GM12875 (cell line): ENCODE measurements around the gene FZD2.

Source experiments
- H3K4me3 ChIP-seq: one replicate; pipeline ENCODE4 v1.5.1; 2011; ENCODE audit warnings: low read depth, low read length, control low read depth
- TF ChIP-seq, protein P1 (sequence below): IDR thresholded peaks from 2 replicates; pipeline ENCODE4 v1.5.1; 2011; ENCODE audit warnings: low read depth, mild to moderate bottlenecking, control low read depth, inconsistent platforms, low read length, moderate library complexity, borderline replicate concordance; ENCODE audit not compliant: insufficient read depth

FZD2 gene

DNA sequence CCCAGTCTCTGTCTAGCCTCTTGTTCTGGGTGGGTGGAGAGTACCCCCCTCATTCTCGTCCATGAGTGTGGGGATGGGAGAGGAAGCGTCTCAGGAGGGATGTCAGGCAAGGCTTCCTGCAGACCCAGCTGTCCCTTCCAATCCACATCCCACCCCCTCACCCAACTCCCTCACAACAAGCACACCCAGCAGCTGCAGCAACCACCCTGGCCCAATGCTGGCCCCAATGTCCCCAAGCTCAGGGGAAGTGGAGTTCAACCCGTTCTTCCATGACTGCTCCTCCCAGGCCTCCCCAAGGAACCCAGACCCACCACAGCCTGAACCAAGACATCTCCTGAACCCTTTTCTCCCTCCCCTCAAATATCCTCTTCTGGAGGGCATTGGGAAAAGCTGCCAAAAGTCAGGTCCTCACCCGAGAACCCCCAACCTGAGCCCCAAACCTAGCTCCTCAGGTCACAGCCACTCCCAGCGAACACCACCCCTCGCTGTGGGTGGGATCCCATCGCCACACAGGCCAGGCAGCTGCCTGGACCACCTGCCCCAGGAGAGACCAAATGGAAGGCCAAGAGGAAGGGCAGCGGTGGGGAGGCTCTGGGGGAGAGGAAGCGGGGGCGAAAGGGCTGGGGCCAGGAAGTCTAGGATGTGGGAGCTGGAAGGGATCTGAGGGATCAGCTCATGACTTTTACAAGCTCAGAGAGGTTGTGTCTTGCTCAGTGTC, 47.6 kb downstream of the FZD2 start:
- TF ChIP-seq, protein P1, sequence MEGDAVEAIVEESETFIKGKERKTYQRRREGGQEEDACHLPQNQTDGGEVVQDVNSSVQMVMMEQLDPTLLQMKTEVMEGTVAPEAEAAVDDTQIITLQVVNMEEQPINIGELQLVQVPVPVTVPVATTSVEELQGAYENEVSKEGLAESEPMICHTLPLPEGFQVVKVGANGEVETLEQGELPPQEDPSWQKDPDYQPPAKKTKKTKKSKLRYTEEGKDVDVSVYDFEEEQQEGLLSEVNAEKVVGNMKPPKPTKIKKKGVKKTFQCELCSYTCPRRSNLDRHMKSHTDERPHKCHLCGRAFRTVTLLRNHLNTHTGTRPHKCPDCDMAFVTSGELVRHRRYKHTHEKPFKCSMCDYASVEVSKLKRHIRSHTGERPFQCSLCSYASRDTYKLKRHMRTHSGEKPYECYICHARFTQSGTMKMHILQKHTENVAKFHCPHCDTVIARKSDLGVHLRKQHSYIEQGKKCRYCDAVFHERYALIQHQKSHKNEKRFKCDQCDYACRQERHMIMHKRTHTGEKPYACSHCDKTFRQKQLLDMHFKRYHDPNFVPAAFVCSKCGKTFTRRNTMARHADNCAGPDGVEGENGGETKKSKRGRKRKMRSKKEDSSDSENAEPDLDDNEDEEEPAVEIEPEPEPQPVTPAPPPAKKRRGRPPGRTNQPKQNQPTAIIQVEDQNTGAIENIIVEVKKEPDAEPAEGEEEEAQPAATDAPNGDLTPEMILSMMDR = no peak
- no peak overlapping the region for H3K4me3 ChIP-seq

DNA sequence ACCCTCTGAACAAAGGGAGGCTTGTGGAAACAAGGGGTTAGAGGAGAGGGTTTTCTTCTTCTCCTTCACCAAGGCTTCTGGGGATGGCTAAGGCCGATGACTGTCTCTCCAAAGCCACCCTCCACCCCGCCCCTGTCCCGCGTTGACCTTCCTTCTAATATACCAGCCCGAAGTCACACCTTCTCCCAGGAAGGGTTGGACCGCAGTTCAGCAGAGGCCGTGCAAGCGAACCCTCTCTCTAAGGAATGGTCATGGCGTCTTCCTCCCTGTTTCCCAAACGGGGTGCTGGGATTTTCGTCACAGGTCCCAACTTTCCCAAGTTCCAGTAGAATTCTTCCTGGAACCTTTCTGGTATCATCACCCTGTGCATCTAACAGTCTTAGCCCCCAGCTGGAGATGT, 49.4 kb downstream of the FZD2 start:
- TF ChIP-seq, protein P1 = no peak
- H3K4me3 ChIP-seq = no peak overlapping the region

GRCh38 chr17:44607836-44608690, 50.8 kb downstream of the FZD2 start:
- TF ChIP-seq, protein P1 = no peak
- H3K4me3 ChIP-seq = no peak overlapping the region

DNA sequence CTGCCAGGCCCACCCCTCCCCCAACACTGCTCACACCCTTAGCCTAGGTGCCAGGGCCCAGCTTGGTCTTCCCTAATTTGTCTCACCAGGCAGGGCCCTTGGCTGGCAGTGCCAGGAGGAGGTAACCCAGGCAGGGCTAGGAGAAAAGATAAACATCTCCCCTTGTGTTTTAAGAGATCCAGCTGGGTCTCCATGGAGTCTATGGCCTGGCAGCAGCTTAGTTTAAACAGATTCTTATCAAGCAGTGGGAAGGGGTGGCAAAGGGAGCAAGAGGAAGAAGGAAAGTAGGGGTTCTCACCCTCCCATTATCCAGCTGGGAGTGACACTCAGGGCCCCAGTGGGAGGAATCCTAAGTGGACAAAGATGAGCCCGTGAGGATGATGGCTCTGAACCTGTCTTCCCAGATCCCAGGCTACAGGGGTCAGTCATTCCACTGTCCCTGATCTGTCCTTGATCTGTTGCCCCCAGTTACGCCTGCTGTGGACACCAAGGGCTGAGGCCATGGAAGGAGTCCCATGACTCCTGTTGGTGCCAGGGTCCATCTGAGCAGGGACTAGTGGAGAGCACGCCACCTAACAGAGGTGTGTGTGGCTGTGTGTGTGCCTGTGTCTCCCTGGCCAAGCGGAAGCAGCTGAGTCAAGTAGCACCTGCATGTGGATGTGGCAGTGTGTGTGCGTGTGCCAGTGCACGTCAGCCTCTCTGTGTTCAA, 51.6 kb downstream of the FZD2 start:
- TF ChIP-seq, protein P1 = no peak
- H3K4me3 ChIP-seq = no peak overlapping the region

DNA sequence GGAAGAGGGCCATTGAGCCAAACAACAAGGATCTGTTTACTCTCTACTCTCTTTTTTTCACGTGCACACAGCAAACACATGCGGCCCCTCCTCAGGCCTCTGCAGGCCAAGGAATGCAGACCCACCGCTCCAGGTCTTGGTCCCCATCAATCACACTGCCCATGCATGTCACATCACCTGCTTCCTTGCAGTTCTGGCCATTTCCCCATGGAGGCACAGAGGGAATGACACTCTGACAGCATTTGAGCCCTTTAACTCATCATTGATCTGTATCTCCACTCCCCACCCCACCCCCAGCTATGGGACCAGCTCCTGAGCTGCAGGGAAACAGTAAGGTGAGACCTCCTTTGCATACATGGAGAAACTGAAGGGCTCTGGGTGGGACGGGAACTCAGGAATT, 53.0 kb downstream of the FZD2 start:
- TF ChIP-seq, protein P1 = no peak
- H3K4me3 ChIP-seq = no peak overlapping the region
